Measurements from ENCODE around the gene KNDC1.

DNA sequence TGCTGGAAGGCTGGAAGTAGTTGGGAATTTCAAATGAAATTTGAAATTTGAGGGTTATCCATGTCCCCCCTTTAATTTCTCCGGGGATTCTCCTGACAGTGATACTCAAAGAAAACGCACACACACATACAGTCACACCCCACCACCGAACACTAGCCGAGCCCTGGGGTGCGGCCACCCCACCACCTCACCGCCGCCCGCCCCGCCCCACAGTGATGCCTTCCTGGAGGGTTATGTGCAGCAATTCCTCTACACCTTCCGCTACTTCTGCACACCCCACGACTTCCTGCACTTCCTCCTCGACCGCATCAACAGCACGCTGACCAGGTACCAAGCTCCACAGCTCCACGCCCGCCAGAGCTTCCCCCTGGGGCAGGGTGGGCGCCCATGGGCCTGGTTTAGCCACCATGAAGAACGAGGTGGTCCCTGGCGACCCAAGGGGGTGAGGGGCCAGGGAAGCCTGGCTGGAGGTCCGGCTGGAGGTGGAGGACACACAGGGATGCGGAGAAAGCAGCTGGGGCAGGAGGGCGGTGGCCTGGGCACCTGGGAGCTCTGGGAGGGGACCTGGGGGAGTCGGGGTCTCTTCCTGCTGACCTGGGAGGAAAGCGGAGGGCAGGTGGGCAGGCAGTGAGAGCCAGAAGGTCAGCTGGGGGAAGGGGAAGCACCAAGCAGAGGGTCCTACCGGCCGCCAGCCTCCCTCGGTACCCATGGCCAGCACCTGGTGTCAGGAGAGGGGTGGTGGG, 50.5 kb downstream of the KNDC1 start:
- no peak for TF ChIP-seq GATA3 (IDR thresholded peaks at IDR 0.05; ENCODE audit: low read depth, low read length)
- TF ChIP-seq GATA2 (IDR thresholded peaks at IDR 0.05; ENCODE audit: low read depth, low read length): no peak

Measured in SH-SY5Y (cell line).